HG02870 (cell line): Measurements from ENCODE around the gene IRX4.
"Not testable (repeated sequence)": the region's sequence is repeated elsewhere in the genome, so short reads cannot be mapped to it uniquely, and the experiment has no call there.

Source experiments
- ATAC-seq: cut with Tn5 transposase; IDR thresholded peaks from one replicate; pipeline ENCODE4 v1.9.1; 2021; ENCODE audit warnings: mild to moderate bottlenecking, moderate library complexity; ENCODE audit not compliant: unreplicated experiment

IRX4 gene

DNA sequence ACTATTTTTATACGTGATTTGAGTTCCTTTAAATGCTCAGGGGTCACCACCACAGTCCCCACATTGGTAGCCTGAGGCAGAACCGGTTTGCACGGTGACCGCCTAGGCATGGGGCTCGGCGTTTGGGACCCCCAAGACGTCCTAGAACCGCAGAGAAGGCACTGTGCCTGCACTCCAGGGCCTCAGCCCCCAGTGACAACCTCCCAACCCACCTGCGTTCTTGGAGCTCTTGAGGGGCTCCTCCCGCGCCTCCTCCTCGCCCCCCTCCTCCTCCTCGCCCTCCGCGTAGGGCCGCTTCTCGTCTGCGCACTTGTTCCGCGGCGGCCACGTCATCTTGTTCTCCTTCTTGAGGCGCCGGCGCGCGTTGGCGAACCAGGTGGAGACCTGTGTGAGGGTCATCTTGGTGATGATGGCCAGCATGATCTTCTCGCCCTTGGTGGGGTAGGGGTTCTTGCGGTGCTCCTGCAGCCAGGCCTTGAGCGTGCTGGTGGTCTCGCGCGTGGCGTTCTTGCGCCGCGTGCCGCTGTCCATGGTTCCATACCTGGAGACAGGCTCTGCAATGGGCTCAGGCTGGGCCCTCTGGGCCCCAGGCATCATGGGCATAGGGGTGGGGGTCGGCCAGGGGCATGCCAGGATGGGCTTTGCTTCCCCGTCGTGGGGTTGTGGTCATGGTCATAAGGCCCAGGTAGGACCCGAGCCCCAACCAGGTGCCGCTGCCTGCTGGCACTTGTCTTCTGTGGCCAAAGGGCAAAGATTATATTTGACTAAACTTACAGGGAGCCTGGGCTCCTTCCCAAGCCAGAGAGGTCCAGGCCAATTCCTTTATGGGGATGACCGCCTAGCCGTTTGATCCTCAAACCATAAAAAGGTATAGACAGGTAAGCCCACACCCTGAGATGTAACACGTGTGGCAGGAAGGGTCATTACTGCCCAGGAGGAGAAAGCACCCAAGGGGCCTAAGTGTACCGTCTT, 3.1 kb downstream of the IRX4 start:
- no peak for ATAC-seq

DNA sequence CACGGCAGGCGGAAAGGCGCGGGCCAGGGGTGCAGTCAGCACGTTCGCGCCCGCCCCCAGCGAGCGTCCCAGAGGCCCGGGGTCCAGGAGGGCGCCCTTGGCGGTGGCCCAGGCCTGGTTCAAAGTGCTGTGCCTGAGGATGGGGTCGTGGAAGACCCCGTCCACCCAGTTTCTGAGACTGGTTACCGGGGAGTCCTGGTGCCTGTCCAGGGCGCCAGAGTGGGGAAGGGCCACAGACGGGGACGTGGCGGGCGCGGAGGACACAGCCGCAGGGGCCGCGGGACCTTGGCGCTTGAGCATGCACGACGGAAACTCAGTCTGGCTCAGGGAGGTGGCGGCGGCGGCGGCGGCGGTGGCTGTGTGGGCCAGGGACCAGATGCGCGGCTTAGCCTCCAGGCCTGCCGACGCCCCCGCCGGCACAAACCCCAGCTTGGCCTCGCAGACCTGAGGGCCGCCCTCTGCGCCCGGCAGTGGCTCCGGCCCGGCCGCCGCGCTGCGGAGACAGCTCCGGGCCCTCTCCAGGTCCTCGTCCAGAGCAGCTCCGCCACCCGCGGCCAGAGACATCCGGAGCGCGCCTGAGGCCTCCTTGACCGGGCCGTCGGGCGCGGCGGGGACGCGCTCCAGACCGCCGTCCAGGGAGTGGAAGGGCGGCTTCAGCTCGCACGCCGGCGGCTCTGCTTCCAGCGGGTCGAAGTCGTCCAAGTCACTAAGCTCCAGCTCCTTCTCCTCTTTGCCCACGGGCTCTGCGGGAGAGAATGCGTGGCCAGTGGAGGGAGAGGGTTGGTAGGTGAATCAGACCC, 4.5 kb downstream of the IRX4 start:
- no peak for ATAC-seq

DNA sequence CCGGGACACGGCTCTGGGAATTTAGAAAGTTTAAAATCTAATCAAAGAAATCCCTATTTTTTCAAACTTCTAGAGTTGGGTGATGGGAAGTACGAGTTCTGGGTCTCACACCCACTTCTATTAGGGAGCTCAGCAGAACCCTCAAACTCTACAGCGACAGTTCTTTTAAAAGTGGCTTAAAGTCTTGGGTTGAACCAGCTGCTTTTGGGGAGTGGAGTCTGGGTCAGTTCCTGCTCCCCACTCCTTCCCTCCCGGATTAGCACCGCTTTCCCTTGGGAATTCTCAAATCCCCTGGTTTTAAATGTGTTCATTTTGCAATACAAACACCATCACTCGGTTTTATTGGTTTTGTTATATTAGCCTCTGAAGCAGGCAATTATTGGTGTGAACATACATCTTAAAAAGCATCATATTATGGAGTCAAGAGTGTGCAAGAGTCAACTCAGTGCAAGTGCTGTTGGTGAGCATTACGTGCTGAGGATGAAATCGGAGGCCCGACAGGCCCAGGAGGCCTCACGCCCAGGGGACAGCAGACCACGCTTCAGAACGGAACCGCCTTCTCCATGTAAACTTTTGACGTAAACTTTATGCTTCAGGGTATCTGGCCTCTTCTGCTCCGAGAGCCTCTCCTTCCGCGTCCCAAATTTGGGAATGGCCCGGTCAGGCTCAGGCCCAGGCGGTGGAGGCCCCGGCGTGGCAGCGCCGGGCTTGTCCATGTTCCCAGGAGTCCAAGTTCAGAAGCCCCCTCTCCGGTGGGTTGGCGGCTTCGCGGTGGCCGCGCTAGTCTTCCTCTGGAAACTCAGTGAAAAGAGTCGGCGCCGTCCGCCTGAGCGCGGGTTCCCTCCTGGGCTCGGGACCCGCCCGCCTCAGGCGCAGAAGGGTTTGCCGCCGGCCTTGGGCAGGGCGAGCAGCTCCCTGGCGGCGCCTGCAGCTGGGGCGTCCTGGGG, 5.3 kb downstream of the IRX4 start:
- ATAC-seq, result no peak

GRCh38 chr5:1876660-1877064, 6.1 kb downstream of the IRX4 start:
- no peak for ATAC-seq

- ATAC-seq, result no peak
Measured at GRCh38 chr5:1875843-1876659, 6.7 kb downstream of the IRX4 start.

- ATAC-seq, result no peak
Measured at GRCh38 chr5:1875281-1875842, 7.4 kb downstream of the IRX4 start.

DNA sequence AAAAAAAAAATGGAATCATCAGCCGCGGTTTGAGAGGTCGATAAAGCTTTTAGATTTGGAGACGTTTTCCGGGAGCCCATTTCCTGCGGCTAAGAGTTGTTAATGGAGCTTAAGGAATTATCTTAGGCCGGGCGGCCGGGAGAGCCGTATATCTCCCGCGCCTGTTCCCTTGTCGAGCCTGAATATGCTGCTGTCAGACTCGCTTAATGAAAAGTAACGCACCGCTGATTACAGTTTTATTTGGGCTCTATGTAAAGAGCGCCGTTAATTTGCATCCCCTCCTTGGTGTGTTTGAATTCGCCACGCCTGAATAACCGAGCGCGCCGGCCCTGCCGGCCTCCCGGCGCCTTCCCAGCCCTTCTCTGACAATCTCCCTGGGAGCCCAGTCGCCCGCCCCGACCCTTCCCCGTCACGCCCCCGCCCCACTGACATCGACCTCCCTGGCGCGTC, 7.9 kb downstream of the IRX4 start:
- ATAC-seq, result no peak

DNA sequence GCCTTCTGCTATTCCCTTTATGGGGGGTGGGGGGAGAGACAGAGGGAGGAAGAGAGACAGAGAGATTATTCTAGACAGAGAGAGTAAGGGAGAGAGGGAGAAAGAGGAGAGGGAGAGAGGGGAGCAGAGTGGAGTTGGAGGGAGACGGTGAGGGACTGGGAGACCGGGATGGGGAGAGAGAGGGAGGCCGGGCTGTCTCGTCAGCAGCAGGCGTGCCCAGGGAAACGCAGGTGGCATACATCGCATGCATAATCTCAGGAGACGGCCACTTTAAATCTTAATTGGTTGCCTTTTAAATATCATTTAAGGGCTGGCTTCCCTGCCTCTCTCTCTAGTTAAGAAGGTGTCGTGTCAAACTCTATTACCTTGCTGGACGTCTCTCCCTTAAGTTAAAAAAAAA, 8.4 kb downstream of the IRX4 start:
- ATAC-seq, result no peak

DNA sequence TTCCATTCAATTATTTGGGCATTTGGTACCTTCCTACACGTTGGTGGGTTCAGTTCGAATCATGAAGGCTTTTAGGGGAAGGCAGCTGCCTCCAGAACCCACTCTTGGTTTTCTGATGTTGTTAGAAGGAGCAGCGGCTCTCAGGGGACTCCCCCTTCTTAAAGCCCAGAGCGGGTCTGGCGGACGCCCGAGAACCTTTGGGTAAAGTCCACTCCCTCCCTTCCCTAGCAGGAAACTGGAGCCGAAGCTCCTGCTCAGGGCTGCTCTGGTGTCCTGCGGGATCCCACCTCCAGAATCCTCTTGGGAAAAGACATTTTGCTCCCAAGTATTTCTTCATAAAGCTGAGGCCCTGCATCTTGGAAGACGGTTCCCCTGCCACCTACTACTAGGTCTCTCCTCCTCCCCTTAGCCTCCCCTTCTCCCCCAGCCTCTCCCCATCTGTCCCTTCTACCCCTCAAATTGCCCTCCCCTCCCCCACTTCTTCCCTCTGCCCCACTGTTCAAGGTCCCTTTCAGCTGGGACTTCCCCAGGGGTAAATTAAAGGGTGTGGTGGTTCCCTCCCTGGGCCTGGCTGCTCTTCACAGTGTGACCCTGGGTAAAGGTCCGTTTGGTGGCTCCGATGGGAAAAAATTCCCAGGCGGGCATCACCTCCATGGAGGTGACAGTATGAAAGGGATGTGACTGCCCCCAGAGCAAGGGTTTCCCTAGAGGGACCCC, 9.3 kb downstream of the IRX4 start:
- no peak for ATAC-seq

- no peak for ATAC-seq
Measured at GRCh38 chr5:1871441-1871840, 11.3 kb downstream of the IRX4 start.

DNA sequence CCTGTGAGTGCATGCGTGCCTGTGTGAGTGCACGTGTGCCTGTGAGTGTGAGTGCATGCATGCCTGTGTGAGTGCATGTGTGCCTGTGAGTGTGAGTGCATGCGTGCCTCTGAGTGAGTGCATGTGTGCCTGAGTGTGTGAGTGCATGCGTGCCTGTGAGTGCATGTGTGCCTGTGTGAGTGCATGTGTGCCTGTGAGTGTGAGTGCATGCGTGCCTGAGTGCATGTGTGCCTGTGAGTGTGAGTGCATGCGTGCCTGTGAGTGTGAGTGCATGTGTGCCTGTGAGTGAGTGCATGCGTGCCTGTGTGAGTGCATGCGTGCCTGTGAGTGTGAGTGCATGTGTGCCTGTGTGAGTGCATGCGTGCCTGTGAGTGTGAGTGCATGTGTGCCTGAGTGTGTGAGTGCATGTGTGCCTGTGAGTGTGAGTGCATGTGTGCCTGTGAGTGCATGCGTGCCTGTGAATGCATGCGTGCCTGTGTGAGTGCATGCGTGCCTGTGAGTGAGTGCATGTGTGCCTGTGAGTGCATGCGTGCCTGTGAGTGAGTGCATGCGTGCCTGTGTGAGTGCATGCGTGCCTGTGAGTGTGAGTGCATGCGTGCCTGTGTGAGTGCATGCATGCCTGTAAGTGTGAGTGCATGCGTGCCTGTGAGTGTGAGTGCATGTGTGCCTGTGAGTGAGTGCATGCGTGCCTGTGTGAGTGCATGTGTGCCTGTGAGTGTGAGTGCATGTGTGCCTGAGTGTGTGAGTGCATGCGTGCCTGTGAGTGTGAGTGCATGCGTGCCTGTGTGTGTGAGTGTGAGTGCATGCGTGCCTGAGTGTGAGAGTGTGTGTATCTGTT, 12.1 kb downstream of the IRX4 start:
- not testable (repeated sequence) for ATAC-seq

DNA sequence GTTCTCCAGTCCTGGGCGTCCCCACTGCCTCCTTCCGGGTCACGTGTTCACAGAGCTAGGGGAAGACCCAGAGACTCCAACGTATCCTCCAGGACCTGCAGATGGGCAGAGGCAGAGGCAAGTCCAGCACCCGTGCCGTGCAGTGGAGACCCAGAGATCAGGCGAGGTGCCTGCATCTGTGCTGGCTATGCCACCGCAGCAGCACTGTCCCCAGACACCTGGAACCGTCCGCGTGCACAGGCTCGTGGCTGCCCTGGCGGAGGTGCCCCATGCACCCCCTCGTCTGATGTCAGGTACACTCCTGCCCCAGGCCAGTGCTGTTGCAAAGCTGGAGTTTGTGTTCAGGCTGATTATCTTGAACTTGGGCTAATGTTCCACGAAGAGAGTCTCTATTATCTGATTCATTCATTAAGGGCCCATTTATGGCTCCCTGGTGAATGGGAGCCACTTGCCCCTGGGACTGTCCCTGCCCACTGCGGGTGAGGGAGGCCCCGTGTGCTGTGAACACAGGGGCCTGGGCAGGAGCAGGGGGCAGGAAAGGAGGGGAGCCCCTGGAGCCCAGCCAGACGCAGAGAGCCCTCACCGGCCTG, 13.7 kb downstream of the IRX4 start:
- ATAC-seq, result no peak

GRCh38 chr5:1867815-1868143, 14.9 kb downstream of the IRX4 start:
- ATAC-seq, result no peak

- no peak for ATAC-seq
Measured at GRCh38 chr5:1867114-1867814, 15.5 kb downstream of the IRX4 start.

GRCh38 chr5:1865948-1866347, 16.8 kb downstream of the IRX4 start:
- ATAC-seq, result no peak

DNA sequence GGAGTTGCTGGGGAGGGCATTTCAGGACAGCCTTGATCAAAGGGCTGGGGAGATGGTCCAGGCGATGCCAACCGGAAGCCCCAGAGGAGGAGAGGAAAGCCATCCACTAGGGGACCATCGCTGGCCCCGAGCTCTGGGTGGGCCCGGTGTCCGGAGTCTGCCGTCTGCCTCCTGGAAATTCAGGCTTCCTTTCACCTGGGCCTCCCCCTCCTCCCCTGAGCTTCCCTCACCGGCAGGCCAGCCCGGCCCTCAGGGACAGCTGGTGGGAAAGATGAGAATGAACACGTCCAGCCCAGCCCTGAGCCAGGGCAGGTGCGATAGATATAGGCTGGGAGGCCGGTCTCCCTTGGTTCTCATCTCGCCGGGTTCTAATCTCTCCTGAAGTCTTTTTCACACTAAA, 17.2 kb downstream of the IRX4 start:
- ATAC-seq, result no peak

DNA sequence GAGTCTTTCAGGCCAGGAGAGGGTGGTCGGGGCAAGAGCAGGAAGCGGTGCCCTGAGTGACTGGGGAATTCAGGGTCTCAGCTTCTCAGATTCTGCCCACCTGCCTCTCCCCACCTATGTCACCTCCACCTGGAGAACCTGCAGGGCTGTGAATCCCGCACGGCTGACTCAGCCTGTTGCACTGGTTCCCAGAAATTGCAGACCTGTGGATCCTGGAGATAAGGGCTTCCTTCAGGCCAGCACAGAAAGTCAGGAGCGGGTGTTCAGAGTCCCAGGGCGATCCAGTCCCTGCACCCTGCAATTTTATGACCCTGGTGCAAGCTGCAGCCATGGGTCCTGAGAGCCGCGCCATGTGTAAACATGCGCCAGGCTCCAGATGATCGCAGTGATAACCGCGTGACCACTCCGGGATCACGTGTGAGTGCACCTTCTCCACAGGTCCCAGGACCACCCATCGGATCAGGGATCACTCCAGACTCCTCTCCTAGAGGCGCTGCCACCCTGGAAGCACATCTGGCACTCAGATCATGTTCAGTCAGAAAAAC, 17.8 kb downstream of the IRX4 start:
- no peak for ATAC-seq
